GM18511 (cell line): ENCODE results near the gene GRIN2A.
"Not testable (repeated sequence)": the region's sequence is repeated elsewhere in the genome, so short reads cannot be mapped to it uniquely, and the experiment has no call there.

Source experiments
- ATAC-seq: cut with Tn5 transposase; IDR thresholded peaks from one replicate; pipeline ENCODE4 v1.9.1; 2021; ENCODE audit warnings: mild to moderate bottlenecking, moderate library complexity; ENCODE audit not compliant: unreplicated experiment

GRIN2A gene

GRCh38 chr16:9932000-9932399 is 250.2 kb downstream of the GRIN2A start:
- no peak for ATAC-seq

- no peak for ATAC-seq
Observed at GRCh38 chr16:9929836-9930235, 252.4 kb downstream of the GRIN2A start.

DNA sequence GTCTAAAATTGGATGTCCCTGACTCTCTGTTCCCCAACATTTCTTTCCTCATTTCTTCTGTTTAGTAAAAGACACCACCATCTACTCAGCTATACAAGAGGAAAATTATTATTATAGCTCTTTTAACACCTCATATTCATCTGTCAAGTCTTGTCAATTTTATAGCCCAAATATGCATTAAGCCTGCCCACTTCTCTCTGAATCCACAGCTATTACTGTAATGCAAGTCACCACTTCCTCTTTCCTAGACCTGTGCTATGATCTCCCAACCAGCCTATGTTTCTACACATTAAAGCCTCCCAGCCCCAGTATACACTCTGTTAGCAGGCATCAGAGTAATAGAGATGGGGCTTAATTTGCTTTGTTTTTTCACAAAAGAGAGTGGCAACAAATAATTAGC is 252.9 kb downstream of the GRIN2A start:
- peak; percentile 69 for ATAC-seq

GRCh38 chr16:9922441-9922840 is 259.8 kb downstream of the GRIN2A start:
- ATAC-seq: no peak

DNA sequence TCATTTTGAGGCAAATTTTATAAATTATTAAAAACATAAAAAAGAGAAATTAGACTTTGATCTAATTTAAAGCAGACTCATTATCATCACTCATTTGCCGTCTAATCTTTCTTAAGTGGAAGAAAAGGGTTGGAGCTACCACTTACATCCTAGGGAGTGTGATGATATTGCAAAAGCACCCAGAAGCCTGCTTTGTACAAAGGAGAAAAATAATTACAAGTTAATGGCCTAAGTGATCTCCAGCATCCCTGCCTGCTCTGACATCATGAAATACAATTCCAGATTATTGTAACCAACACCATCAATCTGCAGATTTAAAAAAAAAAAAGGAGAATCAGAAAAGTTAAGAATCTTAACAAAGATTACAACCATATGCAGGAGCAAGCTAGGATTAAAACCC is 260.2 kb downstream of the GRIN2A start:
- ATAC-seq: no peak

DNA sequence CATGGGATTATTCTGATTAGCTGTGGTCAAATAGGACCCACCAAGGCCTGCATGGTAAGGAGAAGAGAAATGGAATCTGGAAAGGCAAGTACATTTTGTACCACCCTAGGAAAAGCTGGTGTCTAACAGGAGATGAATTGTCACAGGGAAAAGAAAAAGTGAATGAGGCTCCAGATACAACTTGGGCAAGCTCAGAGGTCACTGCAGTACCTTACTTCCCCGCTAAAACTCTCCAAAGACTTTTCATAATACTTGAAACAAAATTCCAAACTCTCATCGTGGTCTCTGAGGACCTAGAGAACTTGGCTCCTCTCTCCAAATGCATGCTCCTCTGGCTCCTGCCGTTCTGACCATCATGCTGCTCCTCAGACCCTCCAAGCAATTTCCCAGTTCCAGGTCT is 262.8 kb downstream of the GRIN2A start:
- no peak for ATAC-seq

DNA sequence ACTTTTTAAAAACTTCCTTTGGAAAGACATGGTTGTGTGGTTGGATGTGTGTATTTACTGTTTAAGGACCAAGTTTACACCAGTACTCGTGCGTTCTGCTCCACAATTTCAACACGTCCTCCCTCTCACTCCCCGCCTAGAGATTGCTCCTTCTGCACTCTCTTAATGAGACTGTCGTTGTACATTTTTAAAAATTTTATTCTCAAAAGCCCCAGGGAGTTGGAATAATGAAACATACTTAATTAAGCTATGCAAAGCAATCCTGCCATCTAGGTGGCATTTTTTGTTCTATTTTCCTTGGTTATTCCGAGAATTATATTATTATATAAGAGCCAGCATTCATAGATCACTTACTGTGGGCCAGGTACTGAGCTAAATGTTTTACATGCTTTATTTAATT is 264.5 kb downstream of the GRIN2A start:
- ATAC-seq: no peak

- no peak for ATAC-seq
Observed at GRCh38 chr16:9913604-9914326, 268.5 kb downstream of the GRIN2A start.

GRCh38 chr16:9911989-9912388 is 270.2 kb downstream of the GRIN2A start:
- no peak for ATAC-seq

DNA sequence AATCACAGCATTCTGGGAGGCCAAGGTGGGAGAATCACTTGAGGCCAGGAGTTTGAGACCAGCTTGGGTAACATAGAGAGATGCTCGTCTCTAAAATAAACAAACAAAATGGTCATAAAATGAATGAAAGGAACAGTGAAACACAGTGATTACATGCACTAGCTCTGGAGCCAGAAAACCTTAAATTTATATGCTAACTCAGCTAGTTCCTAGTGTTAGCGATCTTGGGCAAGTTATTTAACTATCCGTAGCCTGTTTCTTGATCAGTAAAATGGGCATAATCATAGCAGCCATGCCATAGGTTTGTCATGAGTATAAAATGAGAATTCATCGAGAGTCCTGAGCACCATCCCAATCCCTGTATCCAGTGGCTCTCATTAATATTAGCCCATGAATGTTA is 271.0 kb downstream of the GRIN2A start:
- no peak for ATAC-seq

DNA sequence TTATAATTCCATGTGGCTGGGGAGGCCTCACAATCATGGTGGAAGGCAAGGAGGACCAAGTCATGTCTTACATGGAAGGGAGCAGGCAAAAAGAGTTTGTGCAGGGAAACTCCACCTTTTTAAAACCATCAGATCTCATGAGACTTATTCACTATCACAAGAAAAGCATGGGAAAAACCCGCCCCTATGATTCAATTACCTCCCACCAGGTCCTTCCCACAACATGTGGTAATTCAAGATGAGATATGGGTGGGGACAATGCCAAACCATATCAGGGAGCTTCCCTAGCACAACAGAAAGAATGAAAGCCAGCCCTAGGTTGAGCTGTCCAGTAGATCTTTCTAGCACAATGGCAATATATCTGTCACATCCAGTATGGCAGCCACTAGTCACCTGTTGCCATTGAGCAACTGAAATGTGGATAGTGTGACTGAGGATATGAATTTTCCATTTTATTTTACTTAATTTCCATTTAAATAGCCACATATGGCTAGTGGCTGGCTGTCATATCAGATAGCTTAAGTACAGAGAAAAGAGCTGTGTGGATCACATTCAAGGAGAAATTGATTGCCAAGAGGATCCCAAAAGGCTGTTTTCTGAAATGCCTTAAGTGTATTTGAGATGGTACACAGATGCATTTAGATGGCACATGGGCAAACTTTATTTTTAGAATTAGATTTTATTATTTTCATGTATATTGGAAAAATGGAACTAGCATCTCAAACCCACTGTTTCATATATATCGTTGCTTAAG is 273.0 kb downstream of the GRIN2A start:
- ATAC-seq: no peak

DNA sequence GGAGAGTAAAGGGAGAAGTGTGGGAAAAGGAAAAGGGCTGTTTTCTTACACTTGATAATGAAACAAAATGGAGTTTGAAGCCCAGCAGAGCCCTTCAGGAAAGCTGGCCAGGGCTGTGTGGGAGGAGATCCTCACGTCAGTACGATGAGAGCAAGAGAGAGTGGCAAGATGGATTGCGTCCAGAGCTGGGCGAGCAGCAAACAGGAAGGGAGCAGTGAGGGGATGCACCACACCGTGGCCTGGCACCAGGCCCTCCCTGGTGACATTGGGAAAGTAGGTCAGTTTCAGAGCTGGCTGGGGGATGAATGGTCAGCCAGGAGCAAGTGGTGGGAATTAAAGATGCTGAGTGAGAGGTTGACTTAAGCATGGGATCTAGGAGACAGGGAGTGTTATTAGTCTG is 273.6 kb downstream of the GRIN2A start:
- ATAC-seq: no peak

DNA sequence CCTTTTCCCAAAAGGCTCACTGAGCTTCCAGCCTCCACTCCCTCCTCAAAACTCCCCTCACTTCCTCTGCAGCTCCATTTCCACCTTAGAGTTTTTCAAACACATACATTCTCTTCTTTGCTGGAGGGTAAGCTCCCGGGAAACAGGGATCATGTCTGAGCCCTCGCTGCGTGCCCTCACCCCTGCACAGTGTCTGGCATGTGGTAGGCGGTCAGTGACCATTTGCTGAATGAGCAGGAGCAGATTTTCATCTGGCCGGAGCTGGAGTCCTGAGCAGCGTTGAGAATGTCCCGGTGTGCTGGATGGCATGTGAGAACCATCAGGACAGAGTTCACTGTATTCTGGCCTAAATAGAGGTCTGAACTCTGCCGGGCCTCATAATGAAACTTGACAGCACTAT is 274.5 kb downstream of the GRIN2A start:
- ATAC-seq: no peak

DNA sequence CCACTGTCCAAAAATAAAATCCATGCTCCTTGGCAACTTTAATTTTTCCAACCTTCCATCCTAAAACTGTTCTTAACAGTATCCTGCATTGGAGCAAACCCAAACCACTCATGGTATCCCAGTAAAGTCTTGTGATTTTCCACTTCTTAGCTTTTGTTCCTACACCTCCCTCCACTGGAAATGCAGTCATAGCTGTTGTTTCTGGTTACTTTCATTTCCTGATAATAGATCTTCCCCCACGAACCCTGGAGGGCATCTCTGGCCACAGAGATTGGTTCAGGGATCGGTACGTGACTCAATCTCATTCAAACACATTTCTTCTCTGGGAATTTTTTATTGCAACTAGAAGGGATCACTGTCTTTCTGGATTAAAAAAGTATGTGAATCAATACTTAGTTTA is 276.0 kb downstream of the GRIN2A start:
- ATAC-seq: no peak

DNA sequence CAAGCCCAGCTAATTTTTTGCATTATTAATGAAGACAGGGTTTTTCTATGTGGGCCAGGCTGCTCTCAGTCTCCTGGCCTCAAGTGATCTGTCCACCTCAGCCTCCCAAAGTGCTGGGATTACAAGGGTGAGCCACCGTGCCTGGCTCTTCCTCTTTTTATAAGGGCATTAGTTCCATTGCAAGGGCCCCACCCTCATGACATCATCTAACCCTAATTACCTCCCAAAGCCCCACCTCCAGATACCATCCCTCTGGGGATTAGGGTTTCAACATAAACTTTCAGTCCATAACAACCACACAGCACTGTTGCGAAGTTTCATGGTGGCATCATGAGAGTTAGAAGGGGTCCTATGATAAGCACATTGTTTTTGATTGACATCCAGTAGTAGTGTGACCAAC is 277.7 kb downstream of the GRIN2A start:
- no peak for ATAC-seq

- no peak for ATAC-seq
Observed at GRCh38 chr16:9900576-9900975, 281.7 kb downstream of the GRIN2A start.

- ATAC-seq: no peak
Observed at GRCh38 chr16:9898555-9898954, 283.7 kb downstream of the GRIN2A start.

DNA sequence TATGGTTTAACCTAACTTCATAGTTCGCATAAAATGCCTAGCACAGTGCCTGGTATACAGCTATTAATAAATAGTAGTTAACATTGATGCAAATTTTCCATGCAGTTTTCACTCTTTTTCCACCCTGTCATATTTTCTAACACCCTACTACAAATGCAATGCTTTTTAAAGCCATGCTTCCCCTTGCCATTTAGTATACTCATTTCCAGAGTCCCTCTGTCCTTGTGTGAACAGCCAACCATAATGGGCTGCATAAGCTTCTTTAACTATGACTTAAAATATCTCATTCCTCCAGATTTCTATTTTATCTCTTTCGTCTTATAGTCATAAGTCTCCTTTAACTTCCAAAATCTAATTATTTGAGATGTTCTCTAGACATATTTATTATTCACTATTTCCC is 284.1 kb downstream of the GRIN2A start:
- no peak for ATAC-seq

DNA sequence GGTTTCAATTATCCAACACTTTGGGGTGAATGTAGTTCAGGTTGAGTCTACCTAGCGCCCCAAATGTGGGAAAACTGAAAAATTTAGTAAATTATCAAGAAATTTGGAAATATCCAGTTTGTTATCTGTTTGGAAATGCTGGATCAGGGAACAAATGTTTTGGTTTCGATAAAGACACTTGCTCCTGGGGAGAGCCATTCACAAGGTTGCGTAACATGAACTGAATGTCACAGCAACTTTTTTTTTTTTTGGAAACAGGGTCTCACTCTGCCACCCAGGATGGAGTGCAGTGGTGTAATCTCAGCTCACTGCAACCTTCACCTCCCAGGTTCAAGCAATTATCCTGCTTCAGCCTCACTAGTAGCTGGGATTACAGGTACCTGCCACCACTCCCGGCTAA is 286.4 kb downstream of the GRIN2A start:
- no peak for ATAC-seq

GRCh38 chr16:9885876-9886275 is 296.4 kb downstream of the GRIN2A start:
- ATAC-seq: no peak

DNA sequence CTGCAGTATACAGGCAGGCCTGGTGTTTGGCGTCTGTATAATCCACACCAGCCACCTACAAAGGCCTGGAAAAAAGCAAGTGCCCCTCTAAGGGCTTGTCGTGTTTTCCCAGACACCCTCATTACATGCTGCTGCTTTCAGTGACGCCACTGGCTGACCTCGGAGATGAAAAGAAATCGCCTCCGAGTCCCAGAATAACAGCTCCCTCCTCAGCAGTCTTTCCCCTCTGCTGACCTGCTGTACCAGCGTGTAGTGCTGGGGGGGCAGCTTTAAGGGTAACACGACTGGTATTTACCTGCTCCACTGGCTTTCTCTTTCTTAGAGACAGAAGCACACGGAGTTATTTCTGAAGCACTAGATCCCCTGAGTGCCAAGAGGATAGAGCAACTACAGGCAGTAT is 296.8 kb downstream of the GRIN2A start:
- ATAC-seq: no peak

- ATAC-seq: not testable (repeated sequence)
Observed at GRCh38 chr16:9875981-9876380, 306.2 kb downstream of the GRIN2A start.

DNA sequence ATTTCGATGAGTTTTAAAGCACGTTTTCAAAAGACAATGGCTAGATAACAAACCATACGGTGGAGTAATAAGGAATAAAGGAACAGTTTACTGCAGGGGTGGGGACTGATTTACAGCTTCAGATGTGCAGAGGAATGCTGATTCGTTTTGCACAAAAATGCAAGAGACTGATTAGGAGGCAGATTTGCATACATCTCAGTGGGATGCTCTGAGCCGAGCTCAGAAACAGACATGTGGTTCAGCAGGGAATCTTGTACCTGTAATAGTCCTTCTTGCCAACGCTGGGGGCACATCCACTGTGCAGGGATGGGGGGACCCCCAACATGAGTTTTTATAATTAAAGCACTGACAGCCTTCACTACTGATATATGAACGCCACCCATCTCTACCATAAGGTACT is 308.0 kb downstream of the GRIN2A start:
- no peak for ATAC-seq
